HG03139 (cell line): ENCODE results near the gene SPATA24.
"Not testable (repeated sequence)": the region's sequence is repeated elsewhere in the genome, so short reads cannot be mapped to it uniquely, and the experiment has no call there.

Experiments used
- ATAC-seq: cut with Tn5 transposase; IDR thresholded peaks from one replicate; pipeline ENCODE4 v1.9.1; 2021; ENCODE audit not compliant: unreplicated experiment

The SPATA24 gene

DNA sequence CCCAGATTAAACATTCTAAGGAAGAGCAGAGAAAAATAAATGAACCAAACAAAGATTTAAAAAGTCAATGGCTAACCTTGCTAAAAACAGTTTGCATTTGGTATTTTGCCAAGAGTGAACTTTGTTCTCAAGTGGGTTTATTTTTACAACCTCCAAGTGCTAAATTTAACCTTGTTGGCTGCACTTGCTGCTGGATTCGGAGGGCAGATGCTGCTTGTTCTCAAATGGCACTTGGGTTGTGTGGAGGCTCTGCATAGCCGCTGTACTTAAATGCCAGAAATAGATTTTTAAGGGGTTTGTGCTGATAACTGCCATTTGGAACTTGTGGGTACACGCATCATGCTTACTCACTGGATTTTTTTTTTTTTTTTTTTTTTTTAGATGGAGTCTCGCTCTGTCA, 13.3 kb upstream of the SPATA24 start:
- ATAC-seq: no peak

DNA sequence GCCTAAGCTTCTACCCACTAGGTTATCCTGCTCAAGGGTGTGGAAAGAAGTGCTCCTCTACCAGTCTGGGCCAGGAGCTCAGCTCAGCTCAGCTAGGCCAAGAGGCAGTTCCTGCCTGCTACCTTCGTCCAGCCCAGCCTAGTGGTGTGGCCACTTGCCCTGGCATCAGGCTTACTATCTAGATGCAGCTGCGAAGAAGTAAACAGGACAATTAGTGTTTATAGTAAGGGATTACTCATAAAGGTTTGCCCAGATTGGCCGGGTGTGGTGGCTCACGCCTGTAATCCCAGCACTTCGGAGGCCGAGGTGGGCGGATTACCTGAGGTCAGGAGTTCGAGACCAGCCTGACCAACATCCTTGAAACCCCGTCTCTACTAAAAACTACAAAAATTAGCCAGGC, 12.8 kb upstream of the SPATA24 start:
- ATAC-seq: no peak

DNA sequence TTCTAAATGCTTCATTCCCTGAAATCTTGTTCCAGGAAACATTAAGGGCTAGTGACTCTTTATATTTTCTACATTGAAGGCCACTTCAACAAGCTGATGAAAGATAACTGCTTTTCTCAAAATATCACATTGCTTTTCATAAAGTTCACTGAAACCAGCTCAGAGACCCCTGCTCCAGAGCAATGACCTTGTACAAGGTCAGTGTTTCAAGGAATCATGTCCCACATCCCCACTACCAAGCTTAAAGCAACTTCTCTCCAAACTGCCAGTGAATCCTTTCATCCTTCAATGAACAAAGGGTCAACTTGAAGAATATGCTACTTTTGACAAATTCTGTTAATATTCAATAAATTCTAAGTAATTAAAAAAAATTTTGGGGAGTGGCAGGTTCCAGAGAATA, 12.0 kb upstream of the SPATA24 start:
- ATAC-seq: no peak

GRCh38 chr5:139415221-139415861, 11.5 kb upstream of the SPATA24 start:
- ATAC-seq: no peak

DNA sequence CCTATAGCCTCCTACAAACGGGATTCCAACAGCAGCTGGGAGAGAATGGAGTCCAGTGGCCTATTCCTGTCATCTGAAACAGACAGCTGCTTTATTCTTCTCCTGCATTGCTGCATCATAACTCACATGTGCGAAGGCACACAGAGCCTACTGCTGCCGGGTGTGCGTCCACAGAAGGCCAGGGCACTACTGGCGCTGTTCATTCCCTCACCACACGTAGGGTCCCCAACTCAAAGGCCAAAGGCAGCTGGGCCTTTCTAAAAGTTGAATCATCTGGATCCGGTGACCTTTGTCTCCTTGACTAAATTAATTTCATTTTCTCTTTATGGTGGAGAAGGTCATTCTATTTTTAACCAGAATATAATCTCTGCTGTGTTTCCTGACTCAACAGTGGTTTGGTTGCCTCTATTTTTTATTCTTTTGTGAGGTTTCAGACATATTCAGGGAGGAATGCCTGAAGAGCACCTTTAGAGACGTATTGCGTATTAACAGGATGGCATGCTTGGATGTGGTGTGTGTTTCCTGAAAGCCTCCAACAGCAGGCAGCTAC, 10.8 kb upstream of the SPATA24 start:
- no peak for ATAC-seq

DNA sequence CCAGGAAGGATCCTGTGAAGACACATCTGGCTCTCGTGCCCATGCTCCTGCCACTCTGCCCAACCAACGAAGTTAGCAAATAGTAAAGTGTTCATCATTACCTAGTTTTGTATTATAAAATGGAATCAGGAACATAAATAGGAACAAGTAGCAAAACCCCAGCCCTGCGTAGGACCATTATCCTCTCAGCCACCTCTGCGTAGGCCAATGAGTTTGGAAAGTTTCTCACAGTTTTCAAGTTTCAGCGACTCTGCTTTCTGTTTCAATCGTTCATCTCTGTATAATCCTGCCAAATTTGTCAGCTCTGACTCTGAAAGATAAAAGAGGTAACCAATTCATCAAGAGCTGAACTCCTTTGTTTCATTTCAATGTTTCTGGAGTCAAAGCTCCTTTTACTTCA, 10.1 kb upstream of the SPATA24 start:
- ATAC-seq: no peak

DNA sequence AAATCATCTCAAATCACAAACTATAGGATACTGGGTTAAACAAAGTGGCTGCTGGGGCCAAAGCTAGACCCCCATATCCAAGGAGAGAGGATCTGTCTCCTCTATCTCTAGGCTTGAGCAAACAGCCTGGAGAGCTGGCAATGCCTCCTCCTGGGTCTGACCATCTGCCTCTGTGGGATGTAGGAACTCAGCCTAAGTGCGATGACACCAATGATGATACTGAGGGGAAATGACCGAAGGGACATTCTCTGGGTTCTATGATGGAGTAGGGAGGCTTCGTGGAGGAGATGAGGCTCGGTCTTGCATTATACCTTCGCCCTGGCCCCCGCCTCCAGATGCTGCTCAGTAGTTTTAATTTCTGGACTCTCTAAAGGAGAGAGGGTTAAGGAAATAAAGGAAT, 9.3 kb upstream of the SPATA24 start:
- ATAC-seq: no peak

- ATAC-seq: no peak
Measured at GRCh38 chr5:139410993-139411828, 7.3 kb upstream of the SPATA24 start.

DNA sequence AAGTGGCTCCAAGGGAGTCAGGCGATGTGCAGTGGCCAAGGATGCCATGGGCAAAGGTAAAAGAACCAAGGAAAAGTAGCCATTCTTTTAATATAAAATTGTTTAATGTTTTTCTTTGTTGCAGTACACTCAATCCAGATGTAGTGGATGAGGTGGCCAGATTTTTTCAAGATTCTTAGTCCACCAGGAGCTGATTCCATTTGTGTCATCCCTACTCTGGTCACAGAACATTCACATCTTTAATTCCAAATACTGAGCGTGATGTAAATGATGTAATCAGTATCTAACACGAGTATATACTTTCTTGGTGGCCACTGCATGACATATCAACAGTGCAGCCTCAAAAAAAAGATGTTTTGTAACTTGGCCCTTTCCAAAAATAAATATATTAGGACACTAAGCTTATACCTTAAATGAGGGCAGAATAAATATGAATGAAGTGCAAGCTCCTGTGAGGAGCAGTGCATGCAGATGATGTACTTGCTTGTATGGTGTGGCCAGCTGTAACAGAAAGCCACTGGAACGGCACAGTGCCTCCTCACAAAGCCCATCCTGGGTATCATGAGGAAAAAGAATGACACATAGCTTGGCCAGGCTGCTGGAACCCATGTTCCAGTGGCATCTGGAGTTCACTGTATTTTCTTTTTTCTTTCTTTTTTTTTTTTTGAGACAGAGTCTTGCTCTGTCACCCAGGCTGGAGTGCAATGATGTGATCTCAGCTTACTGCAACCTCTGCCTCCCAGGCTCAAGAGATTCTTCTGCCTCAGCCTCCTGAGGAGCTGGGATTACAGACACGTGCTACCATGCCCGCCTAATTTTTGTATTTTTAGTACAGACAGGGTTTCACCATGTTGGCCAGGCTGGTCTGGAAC, 6.5 kb upstream of the SPATA24 start:
- no peak for ATAC-seq

- ATAC-seq: not testable (repeated sequence)
Measured at GRCh38 chr5:139409116-139409515, 5.2 kb upstream of the SPATA24 start.

- no peak for ATAC-seq
Measured at GRCh38 chr5:139408191-139408590, 4.3 kb upstream of the SPATA24 start.

- no peak for ATAC-seq
Measured at GRCh38 chr5:139407517-139407916, 3.6 kb upstream of the SPATA24 start.

DNA sequence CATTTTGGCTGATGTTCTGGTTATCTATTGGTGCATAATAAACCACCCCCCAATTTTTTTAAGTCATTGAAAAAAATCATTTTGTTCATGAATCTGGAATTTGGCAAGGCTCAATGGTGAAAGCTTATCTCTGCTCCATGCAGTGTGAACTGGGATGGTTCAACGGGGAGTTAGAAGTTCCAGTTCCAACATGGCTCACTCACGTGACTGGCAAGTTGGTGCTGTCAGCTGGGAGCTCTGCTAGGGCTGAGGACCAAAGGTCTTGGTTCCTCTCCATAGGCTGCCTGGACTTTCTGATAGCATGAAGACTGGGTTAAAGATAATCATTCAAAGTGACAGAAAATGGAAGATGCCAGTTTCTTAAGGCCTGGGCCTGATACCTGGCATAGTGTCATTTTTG, 3.1 kb upstream of the SPATA24 start:
- no peak for ATAC-seq

- no peak for ATAC-seq
Measured at GRCh38 chr5:139404484-139404840, 573 bp upstream of the SPATA24 start.

- ATAC-seq: no peak
Measured at GRCh38 chr5:139403418-139403786, 487 bp downstream of the SPATA24 start.

- no peak for ATAC-seq
Measured at GRCh38 chr5:139402561-139403158, 1.2 kb downstream of the SPATA24 start.

DNA sequence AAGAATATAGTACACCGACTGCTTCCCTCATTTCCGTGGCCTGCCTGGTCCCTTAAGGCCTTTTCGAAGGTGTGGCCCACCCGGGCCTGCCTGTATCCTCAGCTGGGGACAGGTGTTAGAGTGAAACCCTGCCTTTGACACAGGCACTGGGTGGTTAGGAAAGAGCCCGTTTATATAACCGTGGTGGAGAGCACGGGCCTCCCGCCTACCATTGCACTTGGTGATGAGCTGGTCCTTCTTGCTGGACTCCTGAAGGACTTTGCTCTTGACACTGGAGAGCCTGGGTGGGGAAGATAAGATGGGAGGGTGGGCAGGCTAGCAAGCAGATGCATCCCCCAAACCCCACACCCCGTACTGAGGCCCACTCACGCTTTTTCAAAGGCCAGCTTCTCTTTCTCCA, 2.3 kb downstream of the SPATA24 start:
- no peak for ATAC-seq

GRCh38 chr5:139399501-139400121, 4.3 kb downstream of the SPATA24 start:
- no peak for ATAC-seq

- ATAC-seq: no peak
Measured at GRCh38 chr5:139397921-139398320, 6.0 kb downstream of the SPATA24 start.

DNA sequence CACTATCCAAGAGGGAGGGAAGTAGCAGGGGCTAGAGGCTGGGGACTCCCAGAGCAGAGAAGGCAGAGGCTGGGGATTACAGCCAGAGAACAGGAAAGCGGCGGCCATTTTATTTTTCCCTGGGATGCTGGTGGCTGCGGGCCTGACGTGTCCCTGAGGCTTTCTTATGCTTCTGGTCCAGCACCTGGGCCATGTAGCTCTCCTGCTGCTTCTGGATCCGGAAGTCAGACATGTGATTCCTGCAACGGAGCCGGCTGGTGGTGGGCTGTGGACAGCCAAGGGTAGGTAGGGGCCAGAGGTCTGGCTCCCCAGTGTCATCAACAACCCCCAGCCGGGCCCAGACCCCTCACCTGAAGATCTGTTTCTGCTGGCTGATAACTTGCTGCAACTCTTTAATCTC, 7.2 kb downstream of the SPATA24 start:
- no peak for ATAC-seq
